Ovary (tissue), 3 donors: Measurements from ENCODE around the gene OBSCN.

Source experiments
- EP300 ChIP-seq: sonication (generic); formaldehyde crosslinking; IDR thresholded peaks from one replicate; pipeline ENCODE4 v1.6.1; 2017; ENCODE audit warnings: antibody characterized with exemption
- TF ChIP-seq, protein P1 (sequence below), 3 donors: fragments of 450-650 bp in 2 of 3; fragments of 200-600 bp in 1 of 3; IDR thresholded peaks; one replicate each; pipeline versions ENCODE4 v1.5.1 to v1.8.0; 2016 to 2022; ENCODE audit warnings: antibody characterized with exemption in 3 of 3, mild to moderate bottlenecking in 1 of 3
- donor health status: DM: no; HTN: no; CAD: no.

GRCh38 chr1:228284148-228284495 lies 76.3 kb downstream of the OBSCN start:
- TF ChIP-seq, protein P1, sequence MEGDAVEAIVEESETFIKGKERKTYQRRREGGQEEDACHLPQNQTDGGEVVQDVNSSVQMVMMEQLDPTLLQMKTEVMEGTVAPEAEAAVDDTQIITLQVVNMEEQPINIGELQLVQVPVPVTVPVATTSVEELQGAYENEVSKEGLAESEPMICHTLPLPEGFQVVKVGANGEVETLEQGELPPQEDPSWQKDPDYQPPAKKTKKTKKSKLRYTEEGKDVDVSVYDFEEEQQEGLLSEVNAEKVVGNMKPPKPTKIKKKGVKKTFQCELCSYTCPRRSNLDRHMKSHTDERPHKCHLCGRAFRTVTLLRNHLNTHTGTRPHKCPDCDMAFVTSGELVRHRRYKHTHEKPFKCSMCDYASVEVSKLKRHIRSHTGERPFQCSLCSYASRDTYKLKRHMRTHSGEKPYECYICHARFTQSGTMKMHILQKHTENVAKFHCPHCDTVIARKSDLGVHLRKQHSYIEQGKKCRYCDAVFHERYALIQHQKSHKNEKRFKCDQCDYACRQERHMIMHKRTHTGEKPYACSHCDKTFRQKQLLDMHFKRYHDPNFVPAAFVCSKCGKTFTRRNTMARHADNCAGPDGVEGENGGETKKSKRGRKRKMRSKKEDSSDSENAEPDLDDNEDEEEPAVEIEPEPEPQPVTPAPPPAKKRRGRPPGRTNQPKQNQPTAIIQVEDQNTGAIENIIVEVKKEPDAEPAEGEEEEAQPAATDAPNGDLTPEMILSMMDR (IDR thresholded peaks at IDR 0.05), result no peak
- TF ChIP-seq EP300, result no peak
